OCI-LY7 (cell line): ENCODE measurements around the gene ANLN. TPM values are rescaled to one million over a fixed set of nuclear protein-coding genes. Genes with fewer than 3 reads are reported as not detected.

ENCODE experiments used
- BruUV-seq: library from RNA; stranded (reverse); fragments of 400-500 nt; replicated peaks from 2 replicates; lab custom pipeline; 2021; lab: Mats Ljungman, UMichigan
- CTCF ChIA-PET: fragments of 300-600 bp; sonication (Branson Sonifier 250); formaldehyde crosslinking; loops from one replicate; lab custom pipeline; 2022; ENCODE audit warnings: antibody characterized with exemption; ENCODE audit not compliant: unreplicated experiment; lab: Charles Lee
- POLR2A ChIA-PET: fragments of 300-600 bp; sonication (Branson Sonifier 250); formaldehyde crosslinking; loops from one replicate; lab custom pipeline; 2022; ENCODE audit warnings: antibody characterized with exemption; lab: Charles Lee
- DNase-seq: peaks from one replicate; pipeline ENCODE4 v3.0.0-alpha.2; 2015; ENCODE audit warnings: low spot score
- H2AFZ ChIP-seq: fragments of 200-600 bp; sonication (generic), shearing (Covaris generic); 2 replicates; pipeline ENCODE4 v1.6.1; 2014; ENCODE audit warnings: mild to moderate bottlenecking, antibody characterized with exemption, low read length, moderate library complexity
- H3K27ac ChIP-seq: fragments of 200-600 bp; sonication (generic); 2 replicates; pipeline ENCODE4 v1.5.1; 2014; ENCODE audit warnings: mixed run types, low read depth, mild to moderate bottlenecking, moderate library complexity, low read length, inconsistent platforms; ENCODE audit not compliant: poor library complexity, severe bottlenecking
- H3K36me3 ChIP-seq: fragments of 200-600 bp; sonication (generic); 2 replicates; pipeline ENCODE4 v1.6.1; 2014; ENCODE audit warnings: mild to moderate bottlenecking, antibody characterized with exemption, low read length, moderate library complexity, mixed read lengths; ENCODE audit not compliant: insufficient read depth
- H3K4me1 ChIP-seq: fragments of 200-600 bp; sonication (generic); 2 replicates; pipeline ENCODE4 v1.5.1; 2014; ENCODE audit warnings: mild to moderate bottlenecking, low read length; ENCODE audit not compliant: insufficient read depth, poor library complexity, severe bottlenecking
- H3K4me2 ChIP-seq: fragments of 200-600 bp; sonication (generic); 2 replicates; pipeline ENCODE4 v1.6.1; 2014; ENCODE audit warnings: mild to moderate bottlenecking, low read length
- H3K4me3 ChIP-seq: fragments of 200-600 bp; sonication (generic); 2 replicates; pipeline ENCODE4 v1.5.1; 2014; ENCODE audit warnings: mild to moderate bottlenecking, low read depth, low read length; ENCODE audit not compliant: poor library complexity, severe bottlenecking
- H3K79me2 ChIP-seq: fragments of 200-600 bp; sonication (generic); 2 replicates; pipeline ENCODE4 v1.6.1; 2016; ENCODE audit warnings: low read depth, mild to moderate bottlenecking, low read length, moderate library complexity, mixed read lengths; ENCODE audit not compliant: insufficient read depth
- H3K9me2 ChIP-seq: fragments of 200-600 bp; sonication (generic); 2 replicates; pipeline ENCODE4 v1.6.1; 2016; ENCODE audit warnings: mild to moderate bottlenecking, low read length, mixed read lengths; ENCODE audit not compliant: insufficient read depth
- H3K9me3 ChIP-seq: fragments of 200-600 bp; sonication (generic); 2 replicates; pipeline ENCODE4 v1.6.1; 2014; ENCODE audit warnings: mild to moderate bottlenecking, mixed run types, low read length, mixed read lengths
- H4K20me1 ChIP-seq: fragments of 200-600 bp; sonication (generic); 2 replicates; pipeline ENCODE4 v1.6.1; 2014; ENCODE audit warnings: mild to moderate bottlenecking, antibody characterized with exemption, low read length, moderate library complexity, mixed read lengths; ENCODE audit not compliant: insufficient read depth
- CTCF ChIP-seq: fragments of 200-600 bp; sonication (generic); conservative IDR thresholded peaks from 2 replicates; pipeline ENCODE4 v1.5.1; 2014; ENCODE audit warnings: mild to moderate bottlenecking, antibody characterized with exemption, low read length, moderate library complexity, mixed read lengths
- EZH2phosphoT487 ChIP-seq: fragments of 200-600 bp; sonication (generic); IDR thresholded peaks from 2 replicates; pipeline ENCODE4 v1.6.1; 2018; ENCODE audit warnings: low read depth, borderline replicate concordance, mild to moderate bottlenecking, mixed run types, antibody characterized with exemption, low read length, moderate library complexity, mixed read lengths
- intact Hi-C: fragments of 100-400 bp; cut with micrococcal nuclease; formaldehyde crosslinking; loops from one replicate; pipeline ENCODE4 v1.10.0; 2022; ENCODE audit not compliant: unreplicated experiment
- total RNA-seq, 2 experiments: library from RNA; depleted of rRNA in 1 of 2; stranded (reverse); fragments of >200 nt in 1 of 2; shearing (Covaris generic) in 1 of 2; gene quantifications; 2 replicates each; pipeline ENCODE4 v1.2.3, GENCODE V29; 2014 to 2022

Gene ANLN
- total RNA-seq, 2 experiments from 2014 or later: 56.5 to 71.0 TPM

GRCh38 chr7:36344622-36345021 is 45.0 kb upstream of the ANLN start:
- ChIA-PET POLR2A (no interaction called here), CTCF (no interaction called here)
- intact Hi-C loops: no loop called here
- TF ChIP-seq CTCF: no peak
- no peak for TF ChIP-seq EZH2phosphoT487
- DNase-seq: no peak
- Histone ChIP-seq H3K4me2 (no peak overlapping the region), H3K79me2 (no peaks in the 10 kb centered on the region), H2AFZ (no peak overlapping the region), H4K20me1 (no peaks in the 10 kb centered on the region), H3K4me1 (no peaks in the 10 kb centered on the region), H3K9me2 (no peaks in the 10 kb centered on the region), H3K9me3 (no peaks in the 10 kb centered on the region), H3K27ac (no peak overlapping the region), H3K36me3 (no peaks in the 10 kb centered on the region), H3K4me3 (no peak overlapping the region)
- no TSS peak for BruUV-seq

GRCh38 chr7:36346260-36346831 is 43.3 kb upstream of the ANLN start:
- H3K27ac ChIP-seq: no peak overlapping the region
- POLR2A ChIA-PET: no interaction called here
- no peaks in the 10 kb centered on the region for H4K20me1 ChIP-seq
- H3K4me2 ChIP-seq: no peak overlapping the region
- H3K9me3 ChIP-seq: no peaks in the 10 kb centered on the region
- no peak for TF ChIP-seq EZH2phosphoT487
- TF ChIP-seq CTCF: no peak
- intact Hi-C loops: no loop called here
- BruUV-seq: no TSS peak
- H3K79me2 ChIP-seq: no peaks in the 10 kb centered on the region
- H3K4me1 ChIP-seq: no peaks in the 10 kb centered on the region
- no peaks in the 10 kb centered on the region for H3K36me3 ChIP-seq
- DNase-seq: no peak
- H3K4me3 ChIP-seq: no peak overlapping the region
- H3K9me2 ChIP-seq: no peaks in the 10 kb centered on the region
- H2AFZ ChIP-seq: no peak overlapping the region
- CTCF ChIA-PET: no interaction called here

GRCh38 chr7:36348256-36348655 is 41.4 kb upstream of the ANLN start:
- TF ChIP-seq EZH2phosphoT487: no peak
- TF ChIP-seq CTCF: no peak
- Histone ChIP-seq H3K4me3 (no peak overlapping the region), H3K4me1 (no peaks in the 10 kb centered on the region), H3K27ac (no peak overlapping the region), H3K4me2 (no peak overlapping the region), H3K36me3 (no peaks in the 10 kb centered on the region), H3K9me2 (no peaks in the 10 kb centered on the region), H2AFZ (no peak overlapping the region), H3K79me2 (no peaks in the 10 kb centered on the region), H3K9me3 (no peaks in the 10 kb centered on the region), H4K20me1 (no peaks in the 10 kb centered on the region)
- no TSS peak for BruUV-seq
- no peak for DNase-seq
- ChIA-PET CTCF (interaction anchor here (1.1 kb wide), 1 partner anchor 20 kb away, joined by 3 read pairs; no protein-coding TSS in a partner anchor), POLR2A (interaction anchor here (0.6 to 1.3 kb wide), 2 partner anchors 10 to 312 kb away, joined by 3 to 4 read pairs; no protein-coding TSS in a partner anchor)
- intact Hi-C loops: no loop called here
